Activated CD4-positive, alpha-beta T cell treated with anti-CD3 and anti-CD28 coated beads for 36 hours (primary cell): ENCODE measurements around the gene NIN. TPM values are rescaled to one million over a fixed set of nuclear protein-coding genes. Genes with fewer than 3 reads are reported as not detected.

ENCODE experiments used
- ATAC-seq: fragments of 200-7000 bp; cut with Tn5 transposase; one replicate; pipeline ENCODE4 v1.10.0; 2021; ENCODE audit warnings: mild to moderate bottlenecking, moderate library complexity
- CTCF ChIA-PET: fragments of 350-600 bp; sonication (Branson Sonifier 250); formaldehyde crosslinking; loops from one replicate; lab custom pipeline; 2021; ENCODE audit warnings: antibody characterized with exemption; lab: Charles Lee
- POLR2A ChIA-PET: fragments of 350-600 bp; sonication (Branson Sonifier 250); formaldehyde crosslinking; loops from one replicate; lab custom pipeline; 2021; ENCODE audit warnings: antibody characterized with exemption, inconsistent platforms; lab: Charles Lee
- DNase-seq: peaks from one replicate; pipeline ENCODE4 v3.0.0-alpha.2; 2020
- H3K27ac Mint-ChIP-seq: one replicate; pipeline ENCODE4 v1.8.0; 2021; ENCODE audit warnings: mixed read lengths
- H3K27me3 Mint-ChIP-seq: one replicate; pipeline ENCODE4 v1.8.0; 2021; ENCODE audit warnings: mixed read lengths
- H3K36me3 Mint-ChIP-seq: one replicate; pipeline ENCODE4 v1.8.0; 2021; ENCODE audit warnings: low read depth, mixed read lengths
- H3K4me1 Mint-ChIP-seq: one replicate; pipeline ENCODE4 v1.8.0; 2021; ENCODE audit warnings: mixed read lengths
- H3K4me3 Mint-ChIP-seq: one replicate; pipeline ENCODE4 v1.8.0; 2021; ENCODE audit warnings: mild to moderate bottlenecking, moderate library complexity, mixed read lengths
- H3K9me3 Mint-ChIP-seq: one replicate; pipeline ENCODE4 v1.8.0; 2021; ENCODE audit warnings: low read depth, mixed read lengths
- intact Hi-C, 2 experiments: fragments of 100-400 bp; cut with DNase I in 1 of 2; cut with micrococcal nuclease in 1 of 2; formaldehyde crosslinking; loops; one replicate each; pipeline versions ENCODE4 v1.14.2 to v1.15.1; 2022 to 2024; cut with DNase I, micrococcal nuclease
- total RNA-seq, 2 experiments: library from RNA; stranded (reverse); gene quantifications; one replicate each; pipeline ENCODE4 v1.2.3, GENCODE V29; 2021

NIN gene
- total RNA-seq, 2 experiments from 2014 or later: 47.5 to 53.8 TPM

DNA sequence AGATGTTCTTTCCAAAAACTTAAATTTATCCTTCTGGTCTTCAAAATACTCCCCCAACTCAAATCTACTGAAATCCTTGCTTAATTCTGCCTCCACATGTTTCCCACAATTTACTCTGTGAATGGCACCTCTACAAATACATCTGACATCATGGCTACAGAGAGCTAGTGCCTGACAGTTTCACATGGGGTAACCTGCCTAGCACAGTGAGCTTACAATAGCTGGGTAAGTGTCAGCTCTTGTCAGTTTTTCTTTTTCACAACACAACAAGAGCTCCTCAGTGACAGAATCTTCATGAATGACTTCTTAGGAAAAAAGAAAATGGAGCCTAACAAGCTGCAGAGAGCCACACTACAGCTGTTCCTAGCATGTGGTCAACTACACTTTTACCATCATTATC lies 54.4 kb downstream of the NIN start:
- ChIA-PET CTCF (interaction anchor here (0.5 to 9.7 kb wide), 43 partner anchors 13 to 610 kb away, joined by 3 to 168 read pairs (median 5); partner anchors contain the start of genes ATL1, MAP4K5 and SAV1), POLR2A (no interaction called here)
- intact Hi-C loops: loop anchor here (5.0 to 10.0 kb wide), 4 partner anchors 109 to 454 kb away; partner anchors contain the start of gene SAV1 (in 1 of the 2)
- Mint-ChIP-seq H3K9me3 (no peaks in the 10 kb centered on the region), H3K4me1 (peaks cover 33% of the 10 kb centered on the region), H3K4me3 (no peak overlapping the region), H3K27ac (no peak overlapping the region), H3K36me3 (peaks cover 29% of the 10 kb centered on the region), H3K27me3 (no peaks in the 10 kb centered on the region)
- no peak for DNase-seq
- ATAC-seq: no peak

DNA sequence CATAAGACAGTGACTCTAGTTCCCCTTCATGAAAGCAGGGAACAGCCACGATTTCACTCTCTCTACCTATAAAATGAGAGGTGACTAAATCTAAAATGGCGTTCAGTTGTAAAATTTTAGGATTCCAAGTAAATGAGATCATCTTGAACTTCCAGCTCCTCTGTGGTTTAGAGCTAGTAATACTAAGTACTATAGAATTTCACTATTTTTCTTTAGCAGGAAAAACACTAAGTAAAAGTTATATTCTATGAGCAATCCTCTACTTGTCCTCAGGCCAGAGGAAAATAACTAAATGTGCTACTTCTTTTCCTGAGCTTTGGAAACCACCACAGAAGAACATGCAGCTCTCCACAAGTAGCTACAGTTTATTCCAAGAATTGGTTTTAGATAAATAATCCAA lies 55.6 kb downstream of the NIN start:
- intact Hi-C loops: loop anchor here (5.0 to 10.0 kb wide), 4 partner anchors 108 to 453 kb away; partner anchors contain the start of gene SAV1 (in 1 of the 2)
- Mint-ChIP-seq H3K9me3 (no peaks in the 10 kb centered on the region), H3K27me3 (no peaks in the 10 kb centered on the region), H3K27ac (no peak overlapping the region), H3K4me3 (no peak overlapping the region), H3K4me1 (peaks cover 31% of the 10 kb centered on the region), H3K36me3 (peaks cover 36% of the 10 kb centered on the region)
- DNase-seq (no peak), ATAC-seq (no peak)
- CTCF ChIA-PET: interaction anchor here (0.6 to 9.7 kb wide), 31 partner anchors 12 to 433 kb away, joined by 3 to 168 read pairs (median 6); partner anchors contain the start of genes ATL1 and SAV1
- POLR2A ChIA-PET: no interaction called here

DNA sequence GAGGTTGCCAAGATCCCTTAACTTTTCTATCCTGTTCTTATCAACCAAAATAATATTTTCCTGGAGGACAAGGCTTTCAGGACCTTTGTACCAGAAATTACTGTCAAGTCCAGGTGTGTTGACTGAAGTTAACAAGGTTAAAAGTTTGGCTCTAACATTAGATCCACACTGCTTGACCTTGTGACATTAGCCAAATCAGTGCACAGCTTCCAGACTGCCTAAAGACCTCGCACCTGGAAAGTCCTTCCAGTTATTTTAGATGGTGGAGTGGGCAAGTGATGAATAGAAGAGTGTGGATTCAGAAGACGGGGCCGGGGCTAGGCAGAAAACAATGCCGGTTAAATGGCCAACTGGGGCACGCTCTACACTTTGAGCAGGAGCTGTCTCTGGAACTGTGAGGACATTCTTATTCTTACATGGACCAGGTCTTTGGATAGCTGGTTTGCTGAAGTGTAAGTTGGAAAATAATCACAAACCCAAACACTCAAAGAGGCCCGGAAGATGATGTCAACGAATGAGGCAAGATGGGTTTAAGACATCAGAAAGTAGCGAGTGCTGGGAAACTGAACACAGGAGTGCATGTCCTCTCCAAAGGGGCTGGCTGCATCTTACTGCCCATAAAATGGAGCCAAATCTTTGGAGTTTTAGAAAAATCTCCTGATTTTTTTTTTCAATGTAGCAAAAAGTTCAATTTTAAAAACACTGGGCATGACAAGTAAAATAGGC lies 56.3 kb downstream of the NIN start:
- Mint-ChIP-seq H3K36me3 (peaks cover 42% of the 10 kb centered on the region), H3K27me3 (no peaks in the 10 kb centered on the region), H3K27ac (no peak overlapping the region), H3K9me3 (no peaks in the 10 kb centered on the region), H3K4me3 (no peak overlapping the region), H3K4me1 (peaks cover 30% of the 10 kb centered on the region)
- ChIA-PET CTCF (interaction anchor here (0.6 to 9.7 kb wide), 32 partner anchors 11 to 454 kb away, joined by 3 to 168 read pairs (median 6); partner anchors contain the start of gene ATL1), POLR2A (interaction anchor here (1.1 kb wide), 1 partner anchor 108 kb away, joined by 4 read pairs; no protein-coding TSS in a partner anchor)
- intact Hi-C loops: loop anchor here (5.0 to 10.0 kb wide), 4 partner anchors 107 to 452 kb away; partner anchors contain the start of gene SAV1 (in 1 of the 2)
- ATAC-seq: no peak
- no peak for DNase-seq

DNA sequence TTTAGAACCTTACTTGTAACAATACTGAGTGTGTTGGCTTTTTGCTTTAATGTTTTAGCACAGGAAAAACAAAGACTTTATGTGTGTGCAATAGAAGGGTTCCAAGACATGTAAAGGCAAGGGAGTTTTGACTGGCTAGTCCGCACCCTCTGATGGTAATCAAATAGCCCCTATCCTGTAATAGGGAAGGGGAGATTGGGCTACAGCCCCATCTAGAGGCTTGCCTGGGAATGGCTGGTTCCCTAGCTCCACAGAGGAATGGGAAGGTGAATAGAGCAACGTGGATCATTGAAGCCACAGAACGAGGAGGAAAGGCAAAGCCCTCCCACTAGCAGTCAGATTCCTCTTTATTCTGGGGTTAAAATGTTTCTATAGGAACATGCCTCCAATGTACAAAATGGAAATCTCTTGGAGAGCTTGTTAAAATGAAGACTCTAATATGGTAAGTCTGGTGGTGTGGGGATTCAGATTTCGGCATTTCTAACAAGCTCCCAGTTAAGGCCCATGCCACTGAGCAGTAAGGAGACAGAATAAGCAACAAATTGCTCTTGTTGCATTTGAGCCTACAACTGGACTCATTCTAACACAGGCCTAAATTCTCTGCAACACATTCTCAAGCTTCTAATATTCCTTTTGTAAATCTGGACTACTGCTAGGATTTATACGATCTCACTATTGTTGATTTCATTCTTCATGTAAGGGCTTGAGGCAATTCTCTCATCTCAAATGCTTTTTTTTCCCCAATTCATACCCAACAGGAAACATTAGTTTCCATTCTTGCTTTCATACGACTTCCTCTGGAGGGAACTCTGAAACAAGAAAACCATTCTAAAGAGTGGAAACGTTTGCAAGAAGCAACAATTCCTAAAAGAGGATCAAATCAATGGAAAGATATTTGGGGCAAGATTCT lies 57.1 kb downstream of the NIN start:
- H3K27ac Mint-ChIP-seq: no peak overlapping the region
- ChIA-PET POLR2A (interaction anchor here (1.1 kb wide), 1 partner anchor 107 kb away, joined by 4 read pairs; no protein-coding TSS in a partner anchor), CTCF (interaction anchor here (0.6 to 9.7 kb wide), 30 partner anchors 10 to 453 kb away, joined by 3 to 168 read pairs (median 5); no protein-coding TSS in a partner anchor)
- peaks cover 24% of the 10 kb centered on the region for H3K4me1 Mint-ChIP-seq
- H3K36me3 Mint-ChIP-seq: peaks cover 45% of the 10 kb centered on the region
- H3K4me3 Mint-ChIP-seq: no peak overlapping the region
- no peaks in the 10 kb centered on the region for H3K9me3 Mint-ChIP-seq
- H3K27me3 Mint-ChIP-seq: no peaks in the 10 kb centered on the region
- ATAC-seq: peak; percentile 68
- peak; percentile 60 for DNase-seq
- intact Hi-C loops: loop anchor here (1.0 to 10.0 kb wide), 3 partner anchors 174 to 449 kb away; no protein-coding TSS in a partner anchor

DNA sequence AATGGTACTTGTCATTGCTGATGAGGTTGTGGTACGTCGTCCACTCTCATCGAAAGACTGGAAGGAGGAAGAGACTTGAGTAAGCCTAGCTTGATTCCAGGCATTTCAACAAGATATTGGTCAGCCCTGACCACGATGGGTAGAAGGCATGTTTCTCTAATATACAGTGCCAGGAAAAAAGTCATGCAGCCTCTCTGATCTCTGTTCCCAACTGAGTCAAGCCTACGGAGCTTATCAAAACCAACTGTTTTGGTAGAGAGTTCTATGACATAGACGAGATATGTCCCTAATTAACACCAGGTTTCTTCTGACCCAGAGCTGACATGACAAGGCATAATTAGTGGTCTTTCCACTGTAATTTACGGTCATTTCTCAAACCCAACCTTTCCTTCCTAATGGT lies 58.5 kb downstream of the NIN start:
- Mint-ChIP-seq H3K36me3 (peaks cover 55% of the 10 kb centered on the region), H3K4me1 (peaks cover 25% of the 10 kb centered on the region), H3K9me3 (no peaks in the 10 kb centered on the region), H3K4me3 (no peak overlapping the region), H3K27ac (no peak overlapping the region), H3K27me3 (no peaks in the 10 kb centered on the region)
- ATAC-seq (no peak), DNase-seq (no peak)
- ChIA-PET POLR2A (no interaction called here), CTCF (interaction anchor here (0.7 to 9.7 kb wide), 5 partner anchors 9 to 171 kb away, joined by 3 to 168 read pairs (median 115); no protein-coding TSS in a partner anchor)
- intact Hi-C loops: loop anchor here in 1 of 2 experiments (10.0 kb wide), 1 partner anchor 448 kb away; no protein-coding TSS in a partner anchor

DNA sequence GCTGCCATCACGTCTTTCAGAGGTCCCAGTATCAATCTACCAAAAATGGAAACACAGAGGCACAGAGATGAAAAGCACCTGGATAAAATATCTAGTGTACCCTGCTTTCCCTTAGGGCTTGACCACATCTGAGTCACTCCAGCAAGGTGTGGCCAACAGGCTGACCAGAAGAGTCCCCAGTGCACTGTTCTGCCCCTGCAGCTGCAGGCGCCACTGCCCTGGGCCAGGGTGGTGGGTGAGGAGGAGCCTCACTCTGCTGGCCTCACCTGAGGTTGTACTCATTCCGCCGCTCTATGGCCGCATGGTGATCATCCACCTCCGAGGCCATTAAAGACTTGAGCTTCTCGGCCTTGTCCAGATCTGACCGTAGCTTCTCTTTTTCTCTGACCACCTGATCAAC lies 60.4 kb downstream of the NIN start:
- DNase-seq: no peak
- ATAC-seq: no peak
- intact Hi-C loops: loop anchor here in 1 of 2 experiments (10.0 kb wide), 1 partner anchor 446 kb away; no protein-coding TSS in a partner anchor
- no peaks in the 10 kb centered on the region for H3K27me3 Mint-ChIP-seq
- no peak overlapping the region for H3K4me3 Mint-ChIP-seq
- peaks cover 60% of the 10 kb centered on the region for H3K36me3 Mint-ChIP-seq
- H3K27ac Mint-ChIP-seq: peak overlapping the region; percentile 10
- ChIA-PET CTCF (interaction anchor here (0.7 to 9.7 kb wide), 7 partner anchors 7 to 823 kb away, joined by 3 to 168 read pairs (median 3); no protein-coding TSS in a partner anchor), POLR2A (no interaction called here)
- H3K4me1 Mint-ChIP-seq: peaks cover 23% of the 10 kb centered on the region
- H3K9me3 Mint-ChIP-seq: no peaks in the 10 kb centered on the region

DNA sequence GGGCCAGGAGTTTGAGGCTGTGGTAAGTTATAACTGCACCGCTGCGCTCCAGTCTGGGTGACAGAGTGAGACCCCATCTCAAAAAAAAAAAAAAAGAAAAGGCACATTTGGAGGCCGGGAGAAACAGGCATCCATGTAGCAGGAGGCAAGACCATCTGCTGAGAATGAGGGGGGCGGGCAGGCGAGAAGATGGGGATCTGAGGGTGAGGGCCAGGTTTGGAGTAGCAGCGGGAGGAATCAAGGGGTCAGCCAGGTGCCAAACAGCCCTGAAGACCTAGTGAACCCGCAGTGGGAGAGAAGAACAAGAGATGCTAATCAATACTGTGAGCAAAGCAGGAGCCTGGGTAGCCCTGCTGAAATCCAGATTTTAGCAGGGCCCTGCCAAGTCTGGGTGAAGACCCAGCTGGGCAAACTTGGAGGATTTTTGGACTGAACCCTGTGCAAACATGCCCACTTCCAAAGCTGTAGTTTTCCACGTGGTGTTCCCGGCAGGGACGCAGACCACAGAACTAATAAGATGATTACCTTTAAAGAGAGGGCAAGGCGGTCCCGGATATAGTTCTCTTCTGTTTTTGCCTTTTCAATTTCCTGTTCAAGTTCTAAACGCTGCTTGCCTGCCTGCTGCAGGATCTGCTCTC lies 61.0 kb downstream of the NIN start:
- CTCF ChIA-PET: interaction anchor here (0.8 to 9.7 kb wide), 5 partner anchors 7 to 227 kb away, joined by 3 to 168 read pairs (median 4); no protein-coding TSS in a partner anchor
- H3K27ac Mint-ChIP-seq: peak overlapping the region; percentile 10

DNA sequence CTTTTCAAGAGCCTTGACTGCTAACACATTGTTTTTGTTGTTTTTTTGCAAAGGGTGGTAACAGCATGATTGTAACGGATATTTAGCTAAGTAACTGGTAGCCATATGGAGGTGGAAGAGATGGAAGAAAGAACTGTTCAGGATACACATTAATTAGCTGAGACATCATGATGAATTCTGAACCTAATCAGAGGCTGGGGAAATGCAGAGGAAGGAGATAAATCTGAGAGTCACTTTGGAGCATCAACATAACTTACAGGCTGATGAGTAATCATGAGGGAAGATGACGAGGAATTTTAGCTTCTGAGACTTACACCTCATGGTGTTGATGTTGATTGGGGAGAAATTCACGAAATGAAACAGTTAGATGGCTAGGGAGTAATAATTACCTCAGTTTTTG lies 62.3 kb downstream of the NIN start:
- CTCF ChIA-PET: interaction anchor here (0.6 to 1.5 kb wide), 4 partner anchors 18 to 114 kb away, joined by 3 to 5 read pairs (median 4); no protein-coding TSS in a partner anchor
- Mint-ChIP-seq H3K9me3 (no peaks in the 10 kb centered on the region), H3K4me1 (peaks cover 8% of the 10 kb centered on the region), H3K27me3 (no peaks in the 10 kb centered on the region), H3K4me3 (no peak overlapping the region), H3K36me3 (peaks cover 61% of the 10 kb centered on the region), H3K27ac (no peak overlapping the region)
- intact Hi-C loops: no loop called here
- POLR2A ChIA-PET: no interaction called here
- DNase-seq: no peak
- no peak for ATAC-seq

More for the DNA sequence above, 61.0 kb downstream of the NIN start:
- Mint-ChIP-seq H3K27me3 (no peaks in the 10 kb centered on the region), H3K36me3 (peaks cover 58% of the 10 kb centered on the region), H3K4me1 (peaks cover 21% of the 10 kb centered on the region), H3K9me3 (no peaks in the 10 kb centered on the region), H3K4me3 (no peak overlapping the region)
- POLR2A ChIA-PET: no interaction called here
- DNase-seq (no peak), ATAC-seq (no peak)
- intact Hi-C loops: loop anchor here in 1 of 2 experiments (10.0 kb wide), 1 partner anchor 445 kb away; no protein-coding TSS in a partner anchor

DNA sequence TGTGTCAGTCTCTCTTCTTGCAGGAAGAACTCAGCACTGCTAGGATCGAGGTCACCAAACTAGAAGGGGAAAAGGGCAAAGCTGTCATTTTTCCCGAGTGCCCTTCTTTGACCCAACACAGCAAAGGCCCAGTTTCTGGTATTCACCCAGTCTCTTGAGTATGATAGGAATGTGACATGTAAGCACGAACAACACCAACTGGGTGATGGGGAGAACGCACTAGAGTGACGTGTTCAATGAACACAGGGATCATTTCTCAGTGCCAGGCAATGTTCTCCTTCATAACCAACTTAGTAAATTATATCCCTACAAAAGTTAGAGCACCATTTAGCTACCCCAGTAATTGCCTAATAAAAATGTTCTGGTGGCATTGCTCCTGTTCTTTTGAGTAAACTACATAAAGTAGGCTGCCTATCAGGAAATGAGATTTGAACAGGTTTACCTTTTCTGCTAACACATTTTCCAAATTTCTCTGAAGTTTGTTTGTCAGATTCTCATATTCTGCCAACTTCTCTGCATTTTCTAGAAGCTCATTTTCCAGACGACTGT lies 64.5 kb downstream of the NIN start:
- no peaks in the 10 kb centered on the region for H3K9me3 Mint-ChIP-seq
- peaks cover 68% of the 10 kb centered on the region for H3K36me3 Mint-ChIP-seq
- H3K4me1 Mint-ChIP-seq: peaks cover 27% of the 10 kb centered on the region
- CTCF ChIA-PET: interaction anchor here (0.9 to 8.6 kb wide), 5 partner anchors 8 to 147 kb away, joined by 3 to 168 read pairs (median 3); no protein-coding TSS in a partner anchor
- H3K27ac Mint-ChIP-seq: no peak overlapping the region
- DNase-seq: no peak
- POLR2A ChIA-PET: no interaction called here
- no peaks in the 10 kb centered on the region for H3K27me3 Mint-ChIP-seq
- no peak overlapping the region for H3K4me3 Mint-ChIP-seq
- intact Hi-C loops: no loop called here
- no peak for ATAC-seq
